Endothelial cell of umbilical vein (primary cell): ENCODE measurements around the gene TIFAB. TPM values are rescaled to one million over a fixed set of nuclear protein-coding genes. Genes with fewer than 3 reads are reported as not detected.

Source experiments
- BruUV-seq: library from RNA; stranded (reverse); fragments of 400-500 nt; replicated peaks from 2 replicates; lab custom pipeline; 2021; lab: Mats Ljungman, UMichigan
- CTCF ChIA-PET: fragments of 300-600, 350-600 bp; sonication (Branson Sonifier 250); formaldehyde crosslinking; loops from one replicate; lab custom pipeline; 2021; ENCODE audit warnings: antibody characterized with exemption, inconsistent platforms; lab: Charles Lee
- POLR2A ChIA-PET: fragments of 300-600, 350-600 bp; sonication (Branson Sonifier 250); formaldehyde crosslinking; loops from one replicate; lab custom pipeline; 2021; ENCODE audit warnings: antibody characterized with exemption, inconsistent platforms; lab: Charles Lee
- DNase-seq: peaks from one replicate; pipeline ENCODE4 v3.0.0-alpha.2; 2011; ENCODE audit warnings: low read depth, low spot score
- FAIRE-seq: peaks from 2 replicates; lab custom pipeline; 2011; peaks lifted over from hg19 to GRCh38; lab: Jason Lieb, UNC
- H2AFZ ChIP-seq: 2 replicates; pipeline ENCODE4 v1.6.0; 2012; ENCODE audit warnings: low read depth, low read length, control low read depth, inconsistent platforms
- H3K27ac ChIP-seq: 2 replicates; pipeline ENCODE4 v1.5.1; 2011; ENCODE audit warnings: low read depth, mild to moderate bottlenecking, control low read depth, low read length, moderate library complexity; ENCODE audit not compliant: insufficient read depth
- H3K27me3 ChIP-seq, 2 experiments: 2 replicates each; pipeline versions ENCODE4 v1.6.0 to v1.6.1; 2011; ENCODE audit warnings: low read length in 2 of 2, mixed read lengths in 1 of 2; ENCODE audit not compliant: control insufficient read depth in 2 of 2, insufficient read depth in 2 of 2
- H3K36me3 ChIP-seq, 2 experiments: 2 replicates in 1 of 2; 3 replicates in 1 of 2; pipeline ENCODE4 v1.5.1; 2011; ENCODE audit warnings: low read length in 2 of 2, mild to moderate bottlenecking in 1 of 2, moderate library complexity in 1 of 2; ENCODE audit not compliant: control insufficient read depth in 2 of 2, insufficient read depth in 2 of 2; ENCODE audit errors: extremely low read depth in 1 of 2
- H3K4me1 ChIP-seq: 3 replicates; pipeline ENCODE4 v1.5.1; 2011; ENCODE audit warnings: mild to moderate bottlenecking, low read length; ENCODE audit not compliant: control insufficient read depth, insufficient read depth; ENCODE audit errors: extremely low read depth
- H3K4me2 ChIP-seq: 2 replicates; pipeline ENCODE4 v1.6.1; 2011; ENCODE audit warnings: low read length, control low read depth, mixed read lengths; ENCODE audit not compliant: insufficient read depth
- H3K4me3 ChIP-seq, 3 experiments: fragments of 200-600 bp in 1 of 3; sonication (generic), shearing (Covaris generic) in 1 of 3; replicated peaks in 1 of 3; 2 replicates each; pipeline ENCODE4 v1.5.1; 2011 to 2016; ENCODE audit warnings: control low read depth in 3 of 3, low read length in 3 of 3, mild to moderate bottlenecking in 2 of 3, inconsistent platforms in 1 of 3, low read depth in 1 of 3, moderate library complexity in 1 of 3; ENCODE audit not compliant: insufficient read depth in 1 of 3
- H3K79me2 ChIP-seq: 2 replicates; pipeline ENCODE4 v1.6.0; 2012; ENCODE audit warnings: low read length, inconsistent platforms; ENCODE audit not compliant: control insufficient read depth, insufficient read depth
- H3K9ac ChIP-seq: replicated peaks from 2 replicates; pipeline ENCODE3; 2011; ENCODE audit warnings: low read length, control low read depth; ENCODE audit not compliant: insufficient read depth; ENCODE audit errors: extremely low read depth
- H3K9me1 ChIP-seq: replicated peaks from 3 replicates; pipeline ENCODE4 v1.6.0; 2011; ENCODE audit warnings: mild to moderate bottlenecking, low read length; ENCODE audit not compliant: control insufficient read depth, insufficient read depth; ENCODE audit errors: extremely low read depth
- H3K9me3 ChIP-seq: replicated peaks from 2 replicates; pipeline ENCODE4 v1.5.1; 2012; ENCODE audit warnings: low read length, inconsistent platforms; ENCODE audit not compliant: control insufficient read depth, insufficient read depth
- H4K20me1 ChIP-seq: replicated peaks from 2 replicates; pipeline ENCODE3; 2011; ENCODE audit warnings: mild to moderate bottlenecking, low read length; ENCODE audit not compliant: control insufficient read depth, insufficient read depth; ENCODE audit errors: extremely low read depth
- CTCF ChIP-seq, 2 donors: IDR thresholded peaks; 1 replicate in 1 of 2; 2 replicates in 1 of 2; pipeline ENCODE4 v1.5.1; 2011; ENCODE audit warnings: low read length in 2 of 2, mild to moderate bottlenecking in 2 of 2, moderate library complexity in 2 of 2, control low read depth in 1 of 2, inconsistent platforms in 1 of 2, low read depth in 1 of 2; ENCODE audit not compliant: insufficient read depth in 1 of 2; ENCODE audit errors: extremely low read depth in 1 of 2
- EZH2 ChIP-seq: IDR thresholded peaks from 2 replicates; pipeline ENCODE4 v1.6.1; 2012; ENCODE audit warnings: borderline replicate concordance, low read depth, mild to moderate bottlenecking, moderate library complexity, low read length, inconsistent platforms; ENCODE audit not compliant: severe bottlenecking
- FOS ChIP-seq: IDR thresholded peaks from 2 replicates; pipeline ENCODE4 v1.6.1; 2011; ENCODE audit warnings: mild to moderate bottlenecking, low read length, moderate library complexity, borderline replicate concordance; ENCODE audit not compliant: insufficient read depth
- GATA2 ChIP-seq: IDR thresholded peaks from 2 replicates; pipeline ENCODE4 v1.7.0; 2011; ENCODE audit warnings: low read depth, mild to moderate bottlenecking, moderate library complexity, mixed read lengths, low read length; ENCODE audit not compliant: insufficient read length, insufficient read depth
- JUN ChIP-seq: IDR thresholded peaks from 2 replicates; pipeline ENCODE4 v1.6.1; 2011; ENCODE audit warnings: borderline replicate concordance, low read depth; ENCODE audit not compliant: insufficient read length, insufficient read depth
- MAX ChIP-seq: IDR thresholded peaks from 2 replicates; pipeline ENCODE4 v1.6.1; 2011; ENCODE audit not compliant: insufficient read depth, insufficient read length
- dilution Hi-C: fragments of 300-500 bp; cut with MboI; formaldehyde crosslinking; loops from one replicate; pipeline ENCODE4 v1.15.0; 2019; ENCODE audit warnings: low sequenced_read_pairs; ENCODE audit not compliant: extremely low pct_ligation_motif_present
- intact Hi-C: fragments of 100-400 bp; cut with micrococcal nuclease; formaldehyde crosslinking; loops from one replicate; pipeline ENCODE4 v1.10.0; 2022
- polyA plus RNA-seq, 4 experiments: library from polyadenylated mRNA; depleted of rRNA in 3 of 4; stranded (reverse) in 3 of 4; unstranded in 1 of 4; fragments of >200 nt; gene quantifications; 2 replicates each; pipeline versions ENCODE4 v1.2.1 to v1.2.3, GENCODE V29; 2011 to 2012; ENCODE audit warnings: missing spikeins in 1 of 4
- total RNA-seq: library from RNA; stranded (reverse); gene quantifications from 2 replicates; pipeline ENCODE4 v1.2.3, GENCODE V29; 2021

The TIFAB gene
- total and polyA plus RNA-seq, 2 donors (not counting 3 experiments of a cell fraction or from before 2014, with no cell fraction given): not detected

GRCh38 chr5:135486131-135487036 lies 34.2 kb upstream of the TIFAB start:
- no peak overlapping the region for H3K4me3 ChIP-seq
- H3K4me2 ChIP-seq: no peak overlapping the region
- H4K20me1 ChIP-seq: no peaks in the 10 kb centered on the region
- BruUV-seq: no TSS peak
- H3K36me3 ChIP-seq: no peaks in the 10 kb centered on the region
- H3K9me1 ChIP-seq: no peaks in the 10 kb centered on the region
- H3K4me1 ChIP-seq: peaks cover 3% of the 10 kb centered on the region
- no peak overlapping the region for H2AFZ ChIP-seq
- intact Hi-C loops: no loop called here
- no peaks in the 10 kb centered on the region for H3K9me3 ChIP-seq
- dilution Hi-C loops: no loop called here
- H3K27ac ChIP-seq: no peak overlapping the region
- POLR2A ChIA-PET: no interaction called here
- DNase-seq (no peak), FAIRE-seq (no peak)
- H3K27me3 ChIP-seq: peaks cover 55 to 56% of the 10 kb centered on the region in 2 experiments
- TF ChIP-seq EZH2: no peak
- no peak for TF ChIP-seq CTCF (IDR thresholded peaks at IDR 0.05; ENCODE audit: extremely low read depth in 1 of 2, insufficient read depth in 1 of 2, low read depth in 1 of 2, low read length in 2 of 2)
- TF ChIP-seq JUN: no peak
- no peak for TF ChIP-seq MAX
- TF ChIP-seq GATA2: no peak
- no peak for TF ChIP-seq FOS
- H3K9ac ChIP-seq: no peak overlapping the region
- H3K79me2 ChIP-seq: no peaks in the 10 kb centered on the region
- CTCF ChIA-PET: interaction anchor here (2.6 kb wide), 1 partner anchor 21 kb away, joined by 23 read pairs; no protein-coding TSS in a partner anchor
